Measurements from ENCODE around the gene CA12.

DNA sequence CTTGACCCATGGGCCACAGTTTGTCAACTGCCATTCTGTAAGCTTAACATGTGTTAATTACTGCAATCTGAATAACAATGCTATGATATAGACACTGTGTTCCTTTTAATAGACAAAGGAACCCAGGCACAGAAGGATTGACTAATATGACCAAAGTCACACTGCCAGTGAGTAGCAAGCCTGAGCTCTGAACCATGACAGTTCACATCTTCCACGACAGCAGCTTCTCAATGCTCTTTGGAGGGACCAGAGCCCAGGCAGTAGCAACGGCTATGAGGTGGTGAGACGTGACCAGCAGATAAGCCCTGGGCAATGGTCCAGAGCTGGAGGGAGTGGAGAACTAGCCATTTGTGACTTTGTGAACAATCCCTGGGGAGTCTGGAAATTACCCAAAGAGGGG lies 19.4 kb downstream of the CA12 start:
- TF ChIP-seq, protein P1, sequence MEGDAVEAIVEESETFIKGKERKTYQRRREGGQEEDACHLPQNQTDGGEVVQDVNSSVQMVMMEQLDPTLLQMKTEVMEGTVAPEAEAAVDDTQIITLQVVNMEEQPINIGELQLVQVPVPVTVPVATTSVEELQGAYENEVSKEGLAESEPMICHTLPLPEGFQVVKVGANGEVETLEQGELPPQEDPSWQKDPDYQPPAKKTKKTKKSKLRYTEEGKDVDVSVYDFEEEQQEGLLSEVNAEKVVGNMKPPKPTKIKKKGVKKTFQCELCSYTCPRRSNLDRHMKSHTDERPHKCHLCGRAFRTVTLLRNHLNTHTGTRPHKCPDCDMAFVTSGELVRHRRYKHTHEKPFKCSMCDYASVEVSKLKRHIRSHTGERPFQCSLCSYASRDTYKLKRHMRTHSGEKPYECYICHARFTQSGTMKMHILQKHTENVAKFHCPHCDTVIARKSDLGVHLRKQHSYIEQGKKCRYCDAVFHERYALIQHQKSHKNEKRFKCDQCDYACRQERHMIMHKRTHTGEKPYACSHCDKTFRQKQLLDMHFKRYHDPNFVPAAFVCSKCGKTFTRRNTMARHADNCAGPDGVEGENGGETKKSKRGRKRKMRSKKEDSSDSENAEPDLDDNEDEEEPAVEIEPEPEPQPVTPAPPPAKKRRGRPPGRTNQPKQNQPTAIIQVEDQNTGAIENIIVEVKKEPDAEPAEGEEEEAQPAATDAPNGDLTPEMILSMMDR (IDR thresholded peaks at IDR 0.05), result no peak
- TF ChIP-seq POLR2A (IDR thresholded peaks at IDR 0.05), result no peak
